ENCODE results near the gene CHMP1A.

The CHMP1A gene

GRCh38 chr16:89633064-89633631, 24.4 kb downstream of the CHMP1A start:
- Histone ChIP-seq H3K27ac (ENCODE audit: low read length) (no peak overlapping the region), H3K36me3 (replicated peaks; ENCODE audit: low read depth, low read length) (no peaks in the 10 kb centered on the region), H3K4me1 (ENCODE audit: low read length) (no peaks in the 10 kb centered on the region), H3K4me3 (ENCODE audit: low read length) (no peak overlapping the region), H3K4me2 (ENCODE audit: low read length) (no peak overlapping the region), H2AFZ (ENCODE audit: low read depth, low read length) (no peak overlapping the region), H3K9ac (ENCODE audit: low read length) (no peak overlapping the region), H3K27me3 (ENCODE audit: low read depth, low read length) (peaks cover 5% of the 10 kb centered on the region; the same call in 1 of the 2 replicates), H3K79me2 (ENCODE audit: low read length) (no peaks in the 10 kb centered on the region), H3K9me3 (ENCODE audit: insufficient read depth, low read length) (no peaks in the 10 kb centered on the region), H4K20me1 (ENCODE audit: insufficient read depth, low read length) (no peaks in the 10 kb centered on the region)
- no peak for TF ChIP-seq EZH2phosphoT487 (IDR thresholded peaks at IDR 0.05; ENCODE audit: low read depth)
- TF ChIP-seq CTCF (IDR thresholded peaks at IDR 0.05; ENCODE audit: low read depth, low read length): no peak

GRCh38 chr16:89629827-89630610, 27.5 kb downstream of the CHMP1A start:
- Histone ChIP-seq H2AFZ (ENCODE audit: low read depth, low read length) (no peak overlapping the region), H3K4me1 (ENCODE audit: low read length) (no peaks in the 10 kb centered on the region), H3K27me3 (ENCODE audit: low read depth, low read length) (peaks cover 5% of the 10 kb centered on the region; the same call in 1 of the 2 replicates), H3K27ac (ENCODE audit: low read length) (no peak overlapping the region), H3K4me2 (ENCODE audit: low read length) (no peak overlapping the region), H3K4me3 (ENCODE audit: low read length) (no peak overlapping the region), H4K20me1 (ENCODE audit: insufficient read depth, low read length) (no peaks in the 10 kb centered on the region), H3K9me3 (ENCODE audit: insufficient read depth, low read length) (no peaks in the 10 kb centered on the region), H3K9ac (ENCODE audit: low read length) (no peak overlapping the region), H3K79me2 (ENCODE audit: low read length) (no peaks in the 10 kb centered on the region), H3K36me3 (replicated peaks; ENCODE audit: low read depth, low read length) (no peaks in the 10 kb centered on the region)
- TF ChIP-seq EZH2phosphoT487 (IDR thresholded peaks at IDR 0.05; ENCODE audit: low read depth) (no peak), CTCF (IDR thresholded peaks at IDR 0.05; ENCODE audit: low read depth, low read length) (no peak)

- no peaks in the 10 kb centered on the region for H3K36me3 ChIP-seq (replicated peaks; ENCODE audit: low read depth, low read length)
- H3K9ac ChIP-seq (ENCODE audit: low read length): no peak overlapping the region
- no peaks in the 10 kb centered on the region for H3K27me3 ChIP-seq (ENCODE audit: low read depth, low read length)
- no peaks in the 10 kb centered on the region for H3K9me3 ChIP-seq (ENCODE audit: insufficient read depth, low read length)
- no peak overlapping the region for H3K27ac ChIP-seq (ENCODE audit: low read length)
- H2AFZ ChIP-seq (ENCODE audit: low read depth, low read length): no peak overlapping the region
- no peaks in the 10 kb centered on the region for H3K79me2 ChIP-seq (ENCODE audit: low read length)
- no peak overlapping the region for H3K4me3 ChIP-seq (ENCODE audit: low read length)
- H3K4me2 ChIP-seq (ENCODE audit: low read length): no peak overlapping the region
- no peaks in the 10 kb centered on the region for H4K20me1 ChIP-seq (ENCODE audit: insufficient read depth, low read length)
- no peak for TF ChIP-seq CTCF (IDR thresholded peaks at IDR 0.05; ENCODE audit: low read depth, low read length)
- no peak for TF ChIP-seq EZH2phosphoT487 (IDR thresholded peaks at IDR 0.05; ENCODE audit: low read depth)
- H3K4me1 ChIP-seq (ENCODE audit: low read length): no peaks in the 10 kb centered on the region
Measured at GRCh38 chr16:89624777-89625761, 32.4 kb downstream of the CHMP1A start.
